ENCODE data around the gene PIWIL4. TPM values are rescaled to one million over a fixed set of nuclear protein-coding genes. Genes with fewer than 3 reads are reported as not detected.
"Not testable (repeated sequence)": the region's sequence is repeated elsewhere in the genome, so short reads cannot be mapped to it uniquely, and the experiment has no call there.

The PIWIL4 gene
- total and polyA plus RNA-seq, 8 donors = 1.3 to 7.5 (median 5.7) TPM

- H3K27me3 ChIP-seq = no peaks in the 10 kb centered on the region
- H3K27ac ChIP-seq = no peak overlapping the region
- no peaks in the 10 kb centered on the region for H3K36me3 ChIP-seq
- H3K9me3 ChIP-seq = no peaks in the 10 kb centered on the region
- ATAC-seq = peak; percentile 82
- intact Hi-C loops (cut with DNase I) = no loop called here
- peaks cover 0 to 22% of the 10 kb centered on the region in 2 donors for H3K4me1 ChIP-seq
- TF ChIP-seq CTCF (IDR thresholded peaks at IDR 0.05) = no peak
- no peak overlapping the region for H3K4me3 ChIP-seq
- DNase-seq = no peak
Measured at GRCh38 chr11:94563176-94563847, 3.9 kb upstream of the PIWIL4 start.

GRCh38 chr11:94563848-94564467 is 3.2 kb upstream of the PIWIL4 start:
- no peaks in the 10 kb centered on the region for H3K9me3 ChIP-seq
- DNase-seq (no peak), ATAC-seq (no peak)
- TF ChIP-seq CTCF (IDR thresholded peaks at IDR 0.05) = no peak
- no peaks in the 10 kb centered on the region for H3K27me3 ChIP-seq
- H3K4me1 ChIP-seq = peaks cover 0 to 19% of the 10 kb centered on the region in 2 donors
- H3K27ac ChIP-seq = no peak overlapping the region
- H3K36me3 ChIP-seq = no peaks in the 10 kb centered on the region
- intact Hi-C loops (cut with DNase I) = no loop called here
- no peak overlapping the region for H3K4me3 ChIP-seq

GRCh38 chr11:94568200-94568599 is 1.0 kb downstream of the PIWIL4 start:
- H3K27me3 ChIP-seq = no peaks in the 10 kb centered on the region
- no peaks in the 10 kb centered on the region for H3K9me3 ChIP-seq
- no peaks in the 10 kb centered on the region for H3K36me3 ChIP-seq
- H3K27ac ChIP-seq = no peak overlapping the region
- no peak for TF ChIP-seq CTCF (IDR thresholded peaks at IDR 0.05)
- no peak overlapping the region for H3K4me3 ChIP-seq
- no peak for ATAC-seq
- H3K4me1 ChIP-seq = peaks cover 0 to 10% of the 10 kb centered on the region in 2 donors
- intact Hi-C loops (cut with DNase I) = no loop called here
- DNase-seq = no peak

- DNase-seq (no peak), ATAC-seq (no peak)
- TF ChIP-seq CTCF (IDR thresholded peaks at IDR 0.05) = no peak
- Histone ChIP-seq H3K27ac (no peak overlapping the region), H3K9me3 (no peaks in the 10 kb centered on the region), H3K36me3 (no peaks in the 10 kb centered on the region), H3K4me1 (peaks cover 0 to 8% of the 10 kb centered on the region in 2 donors), H3K27me3 (no peaks in the 10 kb centered on the region), H3K4me3 (no peak overlapping the region)
- intact Hi-C loops (cut with DNase I) = no loop called here
Measured at GRCh38 chr11:94568717-94569116, 1.5 kb downstream of the PIWIL4 start.

GRCh38 chr11:94572975-94573374 is 5.8 kb downstream of the PIWIL4 start:
- H3K27me3 ChIP-seq; DNase-seq; H3K9me3 ChIP-seq; H3K4me3 ChIP-seq; ATAC-seq; intact Hi-C loops (cut with DNase I); H3K36me3 ChIP-seq; H3K27ac ChIP-seq: not testable (repeated sequence)
- H3K4me1 ChIP-seq = peaks cover 7 to 24% of the 10 kb centered on the region in 2 donors
